Karpas-422 (cell line): ENCODE results near the gene SRP9. TPM values are rescaled to one million over a fixed set of nuclear protein-coding genes. Genes with fewer than 3 reads are reported as not detected.
"Not testable (repeated sequence)": the region's sequence is repeated elsewhere in the genome, so short reads cannot be mapped to it uniquely, and the experiment has no call there.

Source experiments
- DNase-seq: peaks from one replicate; pipeline ENCODE4 v3.0.0-alpha.2; 2015
- H2AFZ ChIP-seq: fragments of 200-600 bp; sonication (generic); 2 replicates; pipeline ENCODE4 v1.6.1; 2014; ENCODE audit warnings: antibody characterized with exemption, low read length, mixed read lengths
- H3K27ac ChIP-seq: fragments of 200-600 bp; sonication (generic); 2 replicates; pipeline ENCODE4 v1.5.1; 2014; ENCODE audit warnings: mild to moderate bottlenecking, low read length, moderate library complexity
- H3K27me3 ChIP-seq: fragments of 200-600 bp; sonication (generic); 2 replicates; pipeline ENCODE4 v1.6.1; 2014; ENCODE audit warnings: low read length, mixed read lengths
- H3K36me3 ChIP-seq: fragments of 200-600 bp; sonication (generic); 2 replicates; pipeline ENCODE4 v1.6.1; 2014; ENCODE audit warnings: low read length, mixed read lengths; ENCODE audit not compliant: insufficient read depth
- H3K4me1 ChIP-seq: fragments of 200-600 bp; sonication (generic); 2 replicates; pipeline ENCODE4 v1.6.1; 2014; ENCODE audit warnings: mild to moderate bottlenecking, low read length, mixed read lengths
- H3K4me2 ChIP-seq: fragments of 200-600 bp; sonication (generic); 2 replicates; pipeline ENCODE4 v1.6.1; 2014; ENCODE audit warnings: low read length, low read depth, mild to moderate bottlenecking; ENCODE audit not compliant: poor library complexity, severe bottlenecking
- H3K4me3 ChIP-seq: fragments of 200-600 bp; sonication (generic); 2 replicates; pipeline ENCODE4 v1.5.1; 2014; ENCODE audit warnings: mild to moderate bottlenecking, antibody characterized with exemption, low read length, mixed read lengths
- H3K79me2 ChIP-seq: fragments of 200-600 bp; sonication (generic); 2 replicates; pipeline ENCODE4 v1.6.1; 2014; ENCODE audit warnings: mild to moderate bottlenecking, low read length, mixed read lengths
- H3K9ac ChIP-seq: fragments of 200-600 bp; sonication (generic); 2 replicates; pipeline ENCODE4 v1.6.0; 2014; ENCODE audit warnings: low read length
- H3K9me2 ChIP-seq: fragments of 200-600 bp; sonication (generic), shearing (Covaris generic); replicated peaks from 2 replicates; pipeline ENCODE4 v1.6.0; 2014; ENCODE audit warnings: mild to moderate bottlenecking, low read length, moderate library complexity; ENCODE audit not compliant: insufficient read depth
- H3K9me3 ChIP-seq: fragments of 300-700, 200-600 bp; sonication (generic); 2 replicates; pipeline ENCODE4 v1.6.1; 2014; ENCODE audit warnings: low read length, mixed read lengths
- H4K20me1 ChIP-seq: fragments of 200-600 bp; sonication (generic); 2 replicates; pipeline ENCODE4 v1.6.1; 2014; ENCODE audit warnings: mild to moderate bottlenecking, antibody characterized with exemption, low read length, low read depth; ENCODE audit not compliant: insufficient read depth
- total RNA-seq: library from RNA; depleted of rRNA; stranded (reverse); fragments of >200 nt; shearing (Covaris generic); gene quantifications from 2 replicates; pipeline ENCODE4 v1.2.3, GENCODE V29; 2014; ENCODE audit warnings: low replicate concordance

SRP9 gene
- total RNA-seq, 1 experiment from 2014 or later, result 245 TPM

DNA sequence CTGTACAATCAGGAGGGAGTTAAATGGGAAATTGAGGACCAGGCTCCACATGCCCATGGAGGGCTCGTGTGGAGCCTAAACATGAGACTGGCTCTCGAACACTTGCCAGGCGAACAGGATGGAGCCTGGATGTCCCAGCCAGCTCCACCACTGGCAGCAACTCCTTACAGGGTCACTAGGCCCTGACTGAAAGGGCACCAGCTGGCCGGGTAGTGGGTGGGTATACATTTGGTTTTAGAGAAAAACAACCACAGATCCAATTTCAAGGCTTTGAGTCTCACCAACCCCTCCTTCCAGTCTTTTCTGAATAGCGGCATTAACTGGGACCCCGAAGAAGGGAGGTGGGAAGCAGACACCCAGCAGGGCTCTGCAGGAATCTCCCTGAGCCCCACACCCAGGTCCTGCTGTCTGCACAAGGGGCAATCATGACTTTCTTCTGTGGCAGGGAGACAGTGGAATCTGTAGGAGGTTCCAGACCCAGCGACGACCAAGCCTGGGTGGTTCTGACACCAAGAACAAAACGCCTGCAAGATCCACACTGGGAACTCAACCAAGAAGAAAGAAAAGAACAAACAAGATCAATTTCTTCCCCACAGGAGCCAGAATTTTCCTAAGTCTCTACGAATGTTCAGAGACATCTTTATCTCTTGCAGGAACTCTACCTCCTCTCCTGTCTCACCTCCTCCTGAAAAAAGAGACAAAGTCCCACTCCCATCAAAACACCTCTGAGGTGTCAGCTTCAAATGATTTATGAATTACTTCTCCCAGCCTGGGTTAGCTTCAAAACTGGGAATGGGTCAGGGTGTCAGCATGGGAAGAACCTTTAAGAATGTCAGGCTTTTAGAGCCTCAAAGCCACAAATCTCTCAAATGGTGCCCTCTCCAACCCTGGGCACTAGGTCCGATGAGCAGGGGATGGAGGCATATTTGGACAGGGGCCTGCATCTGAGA is 26.5 kb upstream of the SRP9 start:
- Histone ChIP-seq H3K4me3 (no peak overlapping the region), H2AFZ (no peak overlapping the region), H3K9me3 (no peaks in the 10 kb centered on the region), H3K79me2 (no peaks in the 10 kb centered on the region), H3K27ac (no peak overlapping the region), H3K9me2 (no peaks in the 10 kb centered on the region), H3K4me2 (no peak overlapping the region), H3K4me1 (peaks cover 8% of the 10 kb centered on the region), H3K36me3 (no peaks in the 10 kb centered on the region), H3K27me3 (no peaks in the 10 kb centered on the region), H4K20me1 (no peaks in the 10 kb centered on the region), H3K9ac (no peak overlapping the region)
- no peak for DNase-seq

DNA sequence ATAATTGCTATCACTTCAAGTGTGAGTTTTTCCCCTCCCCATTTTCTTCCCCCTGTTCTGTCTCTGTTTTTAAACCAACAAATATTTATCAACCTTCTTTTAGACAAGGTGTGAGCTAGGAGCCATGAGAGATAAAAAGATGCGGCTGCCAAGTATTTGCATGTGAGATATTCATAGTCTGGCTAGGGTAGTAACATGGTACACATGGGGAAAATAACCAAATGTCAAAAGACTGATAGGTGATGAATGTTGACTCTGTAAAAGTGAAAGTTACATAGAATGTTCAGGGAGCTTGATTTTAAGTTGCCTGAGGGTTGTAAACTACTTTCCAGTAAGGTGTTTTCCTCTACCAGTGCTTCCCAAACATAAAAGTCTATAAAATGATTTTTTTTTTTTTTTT is 25.4 kb upstream of the SRP9 start:
- Histone ChIP-seq H3K9me3 (no peaks in the 10 kb centered on the region), H2AFZ (no peak overlapping the region), H4K20me1 (no peaks in the 10 kb centered on the region), H3K4me1 (peaks cover 8% of the 10 kb centered on the region), H3K9ac (no peak overlapping the region), H3K27me3 (no peaks in the 10 kb centered on the region), H3K79me2 (no peaks in the 10 kb centered on the region), H3K9me2 (no peaks in the 10 kb centered on the region), H3K4me2 (peak overlapping the region; percentile 6), H3K27ac (no peak overlapping the region), H3K4me3 (no peak overlapping the region), H3K36me3 (no peaks in the 10 kb centered on the region)
- no peak for DNase-seq

DNA sequence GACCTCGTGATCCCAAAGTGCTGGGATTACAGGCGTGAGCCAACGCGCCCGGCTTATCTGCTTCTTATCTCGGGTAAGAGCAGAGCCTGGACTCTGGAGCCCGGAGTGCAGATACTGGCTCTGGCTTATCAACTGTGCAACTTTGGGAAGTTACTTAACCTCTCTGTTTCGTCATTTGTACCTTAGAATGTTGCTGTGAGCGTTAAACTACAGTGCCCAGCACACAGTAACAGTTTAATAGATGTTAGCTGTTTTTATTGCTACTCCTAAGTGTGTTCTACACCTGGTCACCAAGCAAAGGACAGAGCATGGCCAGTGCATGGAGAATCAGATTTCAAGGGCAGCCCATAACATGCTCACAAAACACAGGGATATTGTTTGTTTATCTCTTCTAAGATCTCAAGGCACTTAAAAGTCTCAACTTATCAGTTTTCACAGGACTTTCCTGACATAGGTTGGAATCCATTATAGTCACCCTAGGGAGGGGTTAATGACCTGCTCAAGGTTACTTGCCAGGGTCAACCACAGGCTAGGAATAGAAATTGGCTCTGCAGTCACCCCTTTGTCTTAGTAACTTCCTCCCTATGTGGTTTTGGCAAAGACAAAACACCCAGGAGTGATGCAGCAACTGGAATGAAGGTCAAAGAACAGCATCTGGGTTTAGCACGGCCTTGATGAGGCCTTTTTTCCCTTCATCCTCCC is 22.5 kb upstream of the SRP9 start:
- no peak for DNase-seq
- Histone ChIP-seq H3K4me3 (no peak overlapping the region), H3K36me3 (no peaks in the 10 kb centered on the region), H3K27ac (no peak overlapping the region), H3K9me2 (no peaks in the 10 kb centered on the region), H3K9ac (no peak overlapping the region), H4K20me1 (no peaks in the 10 kb centered on the region), H3K27me3 (no peaks in the 10 kb centered on the region), H2AFZ (no peak overlapping the region), H3K9me3 (no peaks in the 10 kb centered on the region), H3K79me2 (no peaks in the 10 kb centered on the region), H3K4me2 (no peak overlapping the region), H3K4me1 (peaks cover 8% of the 10 kb centered on the region)

DNA sequence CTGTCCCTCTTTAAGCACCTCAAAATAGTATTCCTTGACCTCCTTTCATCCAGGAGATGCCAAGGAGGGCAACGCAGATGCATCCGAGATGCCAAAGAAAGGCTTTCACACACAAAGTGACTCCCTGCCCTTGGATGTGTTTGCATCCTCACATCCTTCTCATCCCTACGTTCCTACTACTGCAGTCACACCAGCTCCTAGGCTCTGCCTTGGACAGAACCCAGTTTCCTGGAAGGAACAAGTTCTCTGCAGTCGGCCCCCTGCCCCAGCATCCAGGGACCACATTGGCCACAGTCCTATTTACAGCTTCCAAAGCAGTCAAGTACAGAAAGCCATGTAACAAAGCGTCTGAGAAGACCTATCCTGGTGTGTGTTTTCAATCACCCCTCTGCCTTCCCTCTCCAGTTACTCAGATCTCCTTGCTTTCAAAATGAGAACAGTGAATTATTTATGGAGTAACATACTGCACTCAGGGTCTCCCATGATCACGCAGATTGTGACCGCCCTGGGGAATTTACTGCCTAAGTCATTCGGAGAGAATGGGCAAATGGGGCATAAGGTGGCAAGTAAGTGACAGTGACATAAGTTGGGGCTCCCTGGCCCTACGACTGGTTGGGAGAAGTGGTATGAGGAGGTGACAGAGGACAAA is 21.8 kb upstream of the SRP9 start:
- H3K9ac ChIP-seq, result no peak overlapping the region
- H3K4me2 ChIP-seq, result no peak overlapping the region

DNA sequence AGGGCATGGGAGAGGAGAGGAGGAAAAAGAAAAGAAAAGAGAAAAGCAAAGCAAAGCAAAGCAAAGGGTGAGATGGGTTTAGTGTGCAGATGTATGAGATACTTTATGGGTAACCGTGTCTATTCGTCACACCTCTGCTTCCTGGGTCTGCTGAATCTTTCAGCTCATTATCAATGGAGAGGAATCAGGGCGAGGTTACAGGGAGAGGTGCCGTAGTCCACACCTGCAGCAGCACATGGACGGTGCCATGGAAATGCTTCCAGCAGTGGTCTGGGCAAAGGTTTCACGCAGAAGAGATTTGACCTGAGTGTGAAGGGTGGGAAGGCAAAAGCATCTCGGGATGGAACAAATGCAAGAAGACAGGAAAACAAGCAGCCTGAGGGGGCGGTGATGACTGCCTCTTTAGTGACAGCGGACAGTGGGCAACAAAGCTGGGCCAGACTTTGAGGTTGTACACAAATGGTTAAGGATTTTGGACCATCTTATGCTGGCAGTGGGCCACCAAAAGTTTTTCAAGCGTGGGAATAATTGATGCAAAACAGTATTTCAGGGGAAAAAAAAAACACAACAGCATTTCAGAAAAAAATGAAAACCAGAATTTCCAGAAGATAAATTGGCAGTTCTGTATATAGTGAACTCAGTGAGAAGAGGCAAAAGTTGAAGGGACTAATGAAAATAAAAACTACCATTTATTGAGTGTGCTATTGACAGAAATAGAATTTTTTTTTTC is 19.5 kb upstream of the SRP9 start:
- Histone ChIP-seq H3K79me2 (no peaks in the 10 kb centered on the region), H2AFZ (no peak overlapping the region)
- no peak for DNase-seq

More for the DNA sequence above, 21.8 kb upstream of the SRP9 start:
- Histone ChIP-seq H4K20me1 (no peaks in the 10 kb centered on the region), H3K27me3 (no peaks in the 10 kb centered on the region), H3K4me3 (no peak overlapping the region), H3K4me1 (peaks cover 8% of the 10 kb centered on the region), H3K27ac (no peak overlapping the region), H3K9me3 (no peaks in the 10 kb centered on the region), H3K9me2 (no peaks in the 10 kb centered on the region), H3K79me2 (no peaks in the 10 kb centered on the region), H2AFZ (no peak overlapping the region), H3K36me3 (no peaks in the 10 kb centered on the region)
- no peak for DNase-seq

DNA sequence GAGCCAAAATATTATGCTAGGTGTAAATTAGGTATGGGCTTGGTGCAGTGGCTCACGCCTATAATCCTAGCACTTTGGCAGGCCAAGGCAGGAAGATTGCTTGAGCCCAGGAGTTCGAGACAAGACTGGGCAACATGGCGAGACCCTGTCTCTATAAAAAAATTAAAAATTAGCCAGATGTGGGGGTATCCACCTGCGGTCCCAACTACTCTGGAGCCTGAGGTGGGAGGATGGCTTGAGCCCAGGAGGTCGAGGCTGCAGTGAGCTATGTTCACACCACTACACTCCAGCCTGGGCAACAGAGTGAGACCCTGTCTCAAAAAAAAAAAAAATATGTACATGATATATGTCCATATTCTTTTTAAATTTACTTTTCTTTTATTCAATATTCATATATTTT is 17.7 kb upstream of the SRP9 start:
- DNase-seq, H3K9me3 ChIP-seq, H3K27me3 ChIP-seq, H3K36me3 ChIP-seq, H3K27ac ChIP-seq, H3K4me1 ChIP-seq, H4K20me1 ChIP-seq, H3K9me2 ChIP-seq, H3K4me2 ChIP-seq, H3K4me3 ChIP-seq, H3K79me2 ChIP-seq, H3K9ac ChIP-seq, H2AFZ ChIP-seq: not testable (repeated sequence)

More for the DNA sequence above, 19.5 kb upstream of the SRP9 start:
- Histone ChIP-seq H3K9ac (no peak overlapping the region), H3K9me2 (no peaks in the 10 kb centered on the region), H3K9me3 (no peaks in the 10 kb centered on the region), H3K4me3 (no peak overlapping the region), H4K20me1 (no peaks in the 10 kb centered on the region), H3K4me2 (no peak overlapping the region), H3K27me3 (no peaks in the 10 kb centered on the region), H3K27ac (no peak overlapping the region), H3K36me3 (no peaks in the 10 kb centered on the region), H3K4me1 (no peaks in the 10 kb centered on the region)

DNA sequence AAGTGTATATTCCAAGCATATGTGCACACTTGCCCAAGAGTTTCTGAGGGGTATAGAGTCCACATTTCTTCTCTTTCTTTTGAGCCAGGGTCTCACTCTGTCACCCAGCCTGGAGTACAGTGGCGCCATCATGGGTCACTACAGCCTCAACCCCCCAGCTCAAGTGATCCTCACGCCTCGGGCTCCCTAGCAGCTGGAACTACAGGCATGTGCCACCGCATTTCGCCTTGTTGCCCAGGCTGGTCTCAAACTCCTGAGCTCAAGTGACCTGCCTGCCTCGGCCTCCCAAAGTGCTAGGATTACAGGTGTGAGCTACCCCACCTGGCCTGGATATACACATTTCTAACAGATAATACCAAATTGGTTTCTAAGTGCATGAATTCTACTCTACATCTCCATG is 17.1 kb upstream of the SRP9 start:
- Histone ChIP-seq H3K4me1 (no peaks in the 10 kb centered on the region), H3K27me3 (no peaks in the 10 kb centered on the region), H4K20me1 (no peaks in the 10 kb centered on the region), H3K9me3 (no peaks in the 10 kb centered on the region), H3K79me2 (no peaks in the 10 kb centered on the region), H3K36me3 (no peaks in the 10 kb centered on the region), H3K4me2 (no peak overlapping the region), H3K9ac (no peak overlapping the region), H3K4me3 (no peak overlapping the region), H3K9me2 (no peaks in the 10 kb centered on the region), H2AFZ (no peak overlapping the region), H3K27ac (no peak overlapping the region)
- no peak for DNase-seq
